GM21423 (cell line): ENCODE measurements around the gene UCK2.
"Not testable (repeated sequence)": the region's sequence is repeated elsewhere in the genome, so short reads cannot be mapped to it uniquely, and the experiment has no call there.

Source experiments
- ATAC-seq: cut with Tn5 transposase; IDR thresholded peaks from one replicate; pipeline ENCODE4 v1.9.1; 2021; ENCODE audit warnings: mild to moderate bottlenecking, moderate library complexity; ENCODE audit not compliant: unreplicated experiment

The UCK2 gene

DNA sequence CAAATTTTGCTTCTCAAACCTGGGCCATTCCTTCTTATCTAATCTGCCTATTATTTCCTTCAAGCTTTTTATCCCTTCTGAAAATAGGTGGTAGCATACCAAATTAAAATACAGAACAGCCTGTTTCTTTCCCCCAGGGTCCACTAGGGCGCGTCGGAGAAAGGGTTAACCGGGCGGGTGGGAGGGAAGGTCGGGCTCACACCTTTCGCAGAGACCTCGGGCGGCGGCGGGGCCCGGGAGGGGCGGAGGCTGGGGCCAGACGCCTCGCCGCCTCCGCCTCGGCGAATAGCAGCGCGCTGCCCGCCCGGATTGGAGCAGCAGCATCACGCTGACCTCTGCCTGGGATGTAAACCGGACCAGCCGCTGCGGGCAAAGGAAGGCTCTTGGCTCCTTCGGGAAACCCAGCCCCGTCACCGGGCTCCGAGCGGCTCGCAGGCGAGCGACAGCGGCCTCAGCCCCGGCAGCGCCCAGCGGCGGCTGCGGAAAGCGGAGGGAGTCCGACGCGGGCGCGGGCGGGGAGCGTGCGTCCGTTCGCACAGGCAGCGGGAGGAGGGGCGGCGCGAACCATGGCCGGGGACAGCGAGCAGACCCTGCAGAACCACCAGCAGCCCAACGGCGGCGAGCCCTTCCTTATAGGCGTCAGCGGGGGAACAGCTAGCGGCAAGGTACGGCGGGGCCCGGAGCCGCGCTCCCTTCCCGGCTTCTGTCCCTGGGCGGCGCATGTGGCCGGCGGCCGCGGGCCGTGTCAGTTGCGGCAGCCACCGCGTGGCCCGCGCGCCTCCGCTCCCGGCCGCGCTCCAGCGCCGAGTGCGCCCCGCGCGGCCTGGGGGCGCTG, at the start of gene UCK2:
TSS of gene UCK2 (plus strand) at position 347 of the 835 bp plus-strand sequence. CDS start at position 567, 220 bp downstream.
- peak; percentile 77 for ATAC-seq

DNA sequence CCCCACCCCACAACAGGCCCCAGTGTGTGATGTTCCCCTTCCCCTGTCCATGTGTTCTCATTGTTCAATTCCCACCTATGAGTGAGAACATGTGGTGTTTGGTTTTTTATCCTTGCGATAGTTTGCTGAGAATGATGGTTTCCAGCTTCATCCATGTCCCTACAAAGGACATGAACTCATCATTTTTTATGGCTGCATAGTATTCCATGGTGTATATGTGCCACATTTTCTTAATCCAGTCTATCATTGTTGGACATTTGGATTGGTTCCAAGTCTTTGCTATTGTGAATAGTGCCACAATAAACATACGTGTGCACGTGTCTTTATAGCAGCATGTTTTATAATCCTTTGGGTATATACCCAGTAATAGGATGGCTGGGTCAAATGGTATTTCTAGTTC, 49.2 kb upstream of the UCK2 start:
- ATAC-seq, result not testable (repeated sequence)

DNA sequence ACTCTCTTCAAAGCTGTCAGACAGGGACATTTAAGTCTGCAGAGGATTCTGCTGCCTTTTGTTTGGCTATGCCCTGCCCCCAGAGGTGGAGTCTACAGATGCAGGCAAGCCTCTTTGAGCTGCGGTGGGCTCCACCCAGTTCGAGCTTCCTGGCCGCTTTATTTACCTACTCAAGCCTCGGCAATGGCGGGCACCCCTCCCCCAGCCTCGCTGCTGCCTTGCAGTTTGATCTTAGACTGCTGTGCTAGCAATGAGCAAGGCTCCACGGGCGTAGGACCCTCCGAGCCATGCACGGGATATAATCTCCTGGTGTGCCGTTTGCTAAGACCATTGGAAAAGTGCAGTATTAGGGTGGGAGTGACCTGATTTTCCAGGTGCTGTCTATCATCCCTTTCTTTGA, 43.9 kb upstream of the UCK2 start:
- ATAC-seq, result not testable (repeated sequence)

DNA sequence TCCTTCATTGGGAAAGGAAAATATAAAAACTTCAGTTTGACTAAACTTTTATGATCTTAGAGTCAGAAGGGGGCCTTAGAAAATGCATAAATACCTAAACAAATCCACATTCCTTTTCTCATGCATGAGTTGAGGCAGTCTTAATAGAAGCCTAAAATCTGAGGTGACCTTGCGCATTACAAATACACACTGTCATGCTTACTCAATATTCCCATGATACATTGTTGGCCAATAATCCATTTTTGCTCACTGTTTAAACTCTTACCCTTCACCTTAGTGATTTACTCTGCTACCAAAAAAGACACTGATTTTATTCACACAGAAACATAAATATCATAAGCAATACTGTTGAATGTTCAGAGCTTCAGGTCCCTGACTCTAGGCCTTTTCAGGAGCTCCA, 39.7 kb upstream of the UCK2 start:
- no peak for ATAC-seq

DNA sequence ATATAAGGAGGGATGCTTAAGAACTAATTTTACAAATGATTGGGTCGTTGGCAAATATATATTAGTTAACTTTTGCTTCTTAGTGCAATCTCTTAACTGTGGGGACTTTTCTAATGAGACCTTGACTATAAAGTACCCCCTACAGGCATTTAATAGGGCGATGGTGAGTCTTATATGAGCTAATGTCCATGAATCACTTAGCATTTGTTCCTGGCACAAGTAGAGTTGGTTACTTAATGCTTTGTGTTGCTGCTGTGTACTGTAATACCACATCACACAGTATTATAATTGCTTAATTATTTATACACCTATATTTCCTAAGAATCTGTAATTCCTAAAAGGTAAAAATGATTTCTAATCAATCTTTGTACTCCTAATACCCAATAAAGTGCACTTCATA, 33.5 kb upstream of the UCK2 start:
- ATAC-seq, result no peak

DNA sequence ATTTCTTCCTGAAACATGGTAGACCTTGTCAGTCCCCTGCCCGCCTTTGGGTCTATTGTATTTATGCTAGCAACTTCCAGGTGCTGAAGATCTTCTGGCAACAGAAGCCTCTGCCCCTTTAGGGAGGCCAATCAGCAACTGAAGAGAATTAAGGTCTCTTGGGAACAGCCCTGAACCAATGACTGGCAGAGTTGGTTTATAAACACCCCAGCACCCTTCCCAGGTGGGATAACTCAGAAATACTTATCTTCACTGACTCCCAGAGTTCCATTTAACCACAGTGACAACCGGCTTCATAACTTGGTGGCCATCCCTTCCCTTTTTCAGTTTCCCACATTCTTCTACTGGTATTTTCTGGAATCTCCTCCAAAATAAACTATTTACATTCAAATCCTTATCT, 31.5 kb upstream of the UCK2 start:
- ATAC-seq, result no peak

DNA sequence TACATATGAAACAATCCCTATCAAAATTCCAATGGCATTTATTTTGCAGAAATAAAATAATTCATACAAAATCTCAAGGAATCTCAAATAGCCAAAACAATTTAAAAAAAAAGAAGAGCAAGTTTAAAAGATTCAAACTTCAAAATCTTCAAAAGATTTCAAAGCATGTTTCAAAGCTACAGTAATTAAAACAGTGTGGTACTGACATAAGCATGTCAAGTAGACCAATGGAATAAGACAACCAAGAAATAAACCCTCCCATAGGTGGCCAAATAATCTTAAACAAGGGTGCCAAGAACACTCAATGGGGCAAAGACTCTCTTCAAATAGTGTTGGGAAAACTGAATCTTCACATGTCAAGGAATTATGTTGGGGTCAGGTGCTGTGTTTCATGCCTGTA, 28.0 kb upstream of the UCK2 start:
- ATAC-seq, result no peak

DNA sequence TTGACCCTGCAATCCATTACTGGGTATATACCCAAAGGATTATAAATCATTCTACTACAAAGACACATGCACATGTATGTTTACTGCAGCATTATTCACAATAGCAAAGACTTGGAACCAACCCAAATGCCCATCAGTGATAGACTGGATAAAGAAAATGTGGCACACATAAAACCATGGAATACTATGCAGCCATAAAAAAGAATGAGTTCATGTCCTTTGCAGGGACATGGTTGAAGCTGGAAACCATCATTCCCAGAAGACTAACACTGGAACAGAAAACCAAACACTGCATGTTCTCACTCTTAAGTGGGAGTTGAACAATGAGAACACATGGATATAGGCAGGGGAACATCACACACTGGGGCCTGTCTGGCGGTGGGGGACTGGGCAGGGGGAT, 22.9 kb upstream of the UCK2 start:
- not testable (repeated sequence) for ATAC-seq

DNA sequence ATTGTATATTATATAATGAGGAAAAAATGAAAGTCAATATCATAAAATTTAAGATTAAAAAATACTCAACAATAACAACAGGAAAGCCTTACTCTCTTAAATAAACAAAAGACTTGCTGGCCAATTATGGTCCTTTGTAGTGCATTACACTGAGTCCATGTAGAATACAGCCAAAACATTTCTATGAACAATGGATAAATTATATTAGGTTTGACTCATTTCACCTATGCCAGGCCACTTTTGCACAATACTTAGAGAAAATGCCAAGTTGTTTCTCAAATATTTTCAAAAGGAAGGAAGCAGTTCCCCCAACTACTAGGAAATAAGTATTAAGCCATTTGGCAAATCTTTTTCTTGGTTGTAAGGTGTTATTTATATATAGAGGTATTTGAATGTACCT, 19.8 kb upstream of the UCK2 start:
- ATAC-seq, result no peak

DNA sequence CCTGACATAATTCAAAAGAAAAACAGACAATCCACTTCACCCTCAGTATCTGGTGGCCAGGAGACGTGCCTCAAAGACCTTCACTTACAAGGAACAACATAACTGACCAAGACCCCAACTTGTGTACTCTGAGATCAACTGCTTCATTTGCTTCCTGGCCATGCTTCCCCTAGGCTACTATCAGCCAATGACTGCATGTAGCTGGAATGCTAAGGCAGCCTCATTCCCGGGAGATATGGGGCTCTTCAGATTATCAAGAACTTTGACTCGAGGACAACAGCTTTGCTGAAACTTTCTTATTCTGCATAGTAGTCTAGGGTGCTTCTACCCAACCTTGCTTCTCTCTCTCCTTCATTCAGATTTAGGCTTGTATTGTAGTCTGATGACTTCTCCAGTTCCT, 11.7 kb upstream of the UCK2 start:
- ATAC-seq, result no peak

DNA sequence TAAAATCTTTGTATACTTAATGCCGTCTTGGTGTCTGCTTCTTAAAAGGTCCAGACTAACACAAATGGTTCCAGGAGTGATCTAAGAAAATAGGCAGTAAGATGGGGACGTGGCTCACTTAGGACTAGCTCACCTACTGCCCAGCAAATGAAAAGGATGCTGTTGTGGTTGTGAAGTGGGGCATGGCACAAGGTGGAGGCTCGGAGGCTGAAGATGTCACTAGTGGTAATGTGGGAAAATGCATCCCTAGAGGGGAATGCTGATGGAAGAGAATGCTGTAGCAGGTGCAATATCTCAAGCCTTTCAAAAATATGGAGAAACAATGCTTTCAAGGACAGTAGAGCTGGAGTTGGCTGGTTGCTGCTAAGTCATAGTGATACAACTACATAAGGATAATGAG, 11.3 kb upstream of the UCK2 start:
- ATAC-seq, result no peak

DNA sequence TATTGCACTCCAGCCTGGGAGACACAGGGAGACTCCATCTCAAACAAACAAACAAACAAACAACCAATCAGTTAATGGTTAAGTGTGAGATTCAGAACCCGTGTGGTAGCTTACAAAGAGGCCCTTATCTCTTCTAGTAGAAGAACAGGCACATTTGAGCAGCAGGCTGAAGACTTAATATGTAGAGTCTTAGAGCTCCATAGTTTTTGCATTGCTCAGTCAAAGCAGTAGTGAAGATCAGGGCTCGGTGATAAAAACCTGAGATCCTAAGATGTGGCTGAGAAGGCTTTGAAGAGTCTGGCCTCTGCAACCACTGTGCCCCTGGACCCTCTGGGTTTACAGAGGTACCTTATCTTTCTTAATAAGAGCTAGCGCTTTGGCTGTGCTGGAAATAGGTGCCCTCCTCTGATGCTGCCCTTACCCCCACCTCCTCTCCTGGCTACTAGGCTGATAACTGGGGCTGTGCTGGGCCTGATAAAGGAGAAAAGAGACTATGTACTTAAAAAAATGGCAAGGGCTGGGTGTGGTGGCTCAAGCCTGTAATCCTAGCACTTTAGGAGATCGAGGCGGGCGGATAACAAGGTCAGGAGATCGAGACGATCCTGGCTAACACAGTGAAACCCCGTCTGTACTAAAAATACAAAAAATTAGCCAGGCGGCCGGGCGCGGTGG, 10.5 kb upstream of the UCK2 start:
- ATAC-seq, result no peak

DNA sequence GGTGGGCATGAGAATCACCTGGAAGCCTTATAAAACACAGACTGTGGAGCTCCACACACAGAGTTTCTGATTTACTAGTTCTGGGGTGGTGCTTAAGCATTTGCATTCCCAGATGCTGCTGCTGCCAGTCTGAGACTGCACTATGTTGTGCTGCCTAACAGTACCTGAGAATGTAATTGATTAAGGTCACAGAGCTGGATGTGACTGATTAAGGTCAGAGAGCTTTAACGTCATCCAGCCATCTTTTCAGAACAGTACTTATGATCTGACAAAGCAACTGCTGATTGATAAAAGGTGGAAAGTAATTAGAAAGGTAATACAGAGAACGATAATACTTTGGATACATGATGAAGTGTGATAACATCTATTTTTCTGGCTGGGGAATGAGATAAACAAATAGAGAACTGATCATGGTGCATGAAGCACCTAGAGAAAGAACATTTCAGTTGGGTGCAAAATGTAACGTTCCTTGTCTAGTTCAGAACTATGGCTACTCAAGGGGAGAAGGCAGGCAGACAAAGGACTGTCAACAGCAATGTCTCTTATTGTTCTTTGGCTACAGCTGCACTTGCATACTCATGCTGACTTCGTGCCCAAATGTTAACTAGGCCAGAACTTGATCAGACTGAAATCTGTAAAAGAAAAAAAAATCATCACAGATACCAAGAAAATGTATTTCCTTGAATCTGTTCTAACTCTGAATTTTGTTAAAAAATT, 3.7 kb upstream of the UCK2 start:
- no peak for ATAC-seq

DNA sequence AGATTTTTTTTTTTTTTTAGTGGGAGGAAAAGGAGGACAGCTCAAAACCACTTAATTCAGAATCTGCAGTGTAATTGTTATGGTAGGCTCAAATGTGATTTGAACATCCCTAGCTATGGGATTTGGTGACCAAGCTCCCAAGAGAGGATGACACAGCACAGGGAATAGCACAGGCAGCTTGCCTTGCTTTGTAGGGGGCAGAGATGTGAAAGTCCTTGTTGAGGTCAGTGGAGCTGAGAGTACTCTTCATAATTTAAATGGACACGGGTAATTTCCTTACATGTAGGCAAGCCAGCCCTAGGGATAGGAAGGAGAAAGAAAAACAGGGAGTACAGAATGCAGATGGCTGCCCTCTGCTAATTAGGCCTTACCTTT, 3.2 kb upstream of the UCK2 start:
- ATAC-seq, result no peak

DNA sequence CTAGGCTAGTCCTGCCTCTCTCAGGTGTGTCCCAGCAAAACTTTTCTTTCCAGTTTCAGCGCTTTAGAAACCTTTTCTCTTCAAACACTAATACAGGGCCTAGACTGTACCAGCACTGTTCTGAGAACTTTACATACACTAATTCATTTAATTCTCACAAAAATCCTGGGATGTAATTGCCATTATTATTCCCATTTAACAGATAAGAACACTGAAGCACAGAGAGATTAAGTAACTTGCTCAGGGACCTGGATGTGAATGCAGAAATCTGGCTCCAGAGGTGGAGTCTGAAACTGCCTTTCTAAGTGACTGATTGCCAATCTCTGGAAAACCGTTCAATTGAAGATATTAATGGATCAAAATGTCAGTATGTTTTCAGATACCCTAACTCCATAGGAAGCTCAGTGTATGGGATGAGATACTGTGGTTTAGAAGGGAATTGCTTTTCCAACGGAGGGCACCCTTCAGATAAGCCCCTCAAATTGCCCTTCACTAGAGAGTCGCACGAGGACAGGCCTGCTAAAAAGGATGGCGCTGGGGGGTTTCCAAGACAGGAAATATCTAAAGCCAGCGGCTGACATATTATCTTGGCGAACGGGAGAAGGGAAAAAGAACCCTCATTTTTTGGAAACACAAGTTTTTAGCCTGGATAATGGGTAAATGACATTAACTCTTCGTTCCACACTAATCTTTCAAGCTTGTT, 698 bp upstream of the UCK2 start:
- ATAC-seq, result no peak

DNA sequence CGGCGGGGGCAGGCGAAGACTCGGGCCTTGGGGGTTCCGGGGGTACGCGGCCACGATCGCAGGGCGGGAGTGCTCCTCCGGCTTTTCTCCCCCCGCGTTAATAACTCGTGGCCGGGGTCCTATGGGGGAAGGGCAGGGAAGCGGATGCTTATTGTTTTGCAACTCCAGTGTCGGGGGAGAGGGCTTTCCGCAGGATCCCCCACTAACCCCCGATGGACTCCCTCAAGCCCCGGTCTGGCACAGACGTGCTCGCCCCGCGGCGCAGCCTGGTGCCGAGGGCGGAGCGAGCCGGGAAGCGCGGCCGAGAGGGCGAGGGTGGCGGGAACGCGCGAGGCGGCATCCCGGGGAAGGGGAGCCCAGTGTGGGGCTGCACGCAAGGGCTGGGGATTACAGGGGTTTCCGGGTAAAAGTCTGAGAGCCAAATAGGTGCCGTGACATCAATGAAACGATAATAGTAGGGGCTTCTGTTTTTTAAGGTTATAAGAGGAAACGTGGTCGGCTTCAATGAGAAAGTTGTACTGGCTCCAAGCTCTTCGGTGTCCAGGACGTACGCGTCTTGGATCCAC, 772 bp downstream of the UCK2 start:
- ATAC-seq, result peak; percentile 27

DNA sequence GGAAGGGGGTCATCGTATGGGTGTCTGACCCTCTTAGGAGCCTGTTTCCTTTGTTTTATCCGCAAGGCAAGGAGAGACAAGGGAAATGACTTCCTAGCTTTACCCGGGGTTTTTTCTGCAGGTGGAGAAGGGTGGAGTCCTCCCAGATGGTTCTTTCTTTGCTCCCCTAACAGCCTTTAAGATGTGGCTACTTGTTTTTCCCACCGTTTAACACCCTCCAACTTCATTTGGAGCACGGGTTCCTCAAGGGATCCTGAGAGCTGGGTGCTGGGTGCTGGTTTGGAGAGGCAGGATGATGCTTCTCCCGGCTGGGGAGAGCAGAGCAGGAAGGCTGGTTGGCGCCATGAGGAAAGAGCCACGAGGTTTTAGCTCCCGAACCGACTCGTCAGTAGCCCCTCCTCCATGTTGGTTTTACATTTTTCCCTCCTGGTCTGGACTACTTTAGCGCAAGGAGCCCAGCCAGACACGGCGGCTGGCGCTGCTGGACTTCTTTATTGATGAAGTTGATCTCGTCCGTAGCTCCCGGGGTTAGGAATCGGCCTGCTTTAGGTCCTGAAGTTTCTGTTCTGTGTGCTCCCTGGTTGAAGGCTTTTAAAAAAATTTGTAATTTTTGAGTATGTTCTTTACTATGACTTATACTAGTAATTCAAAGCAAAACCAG, 1.4 kb downstream of the UCK2 start:
- ATAC-seq, result no peak

DNA sequence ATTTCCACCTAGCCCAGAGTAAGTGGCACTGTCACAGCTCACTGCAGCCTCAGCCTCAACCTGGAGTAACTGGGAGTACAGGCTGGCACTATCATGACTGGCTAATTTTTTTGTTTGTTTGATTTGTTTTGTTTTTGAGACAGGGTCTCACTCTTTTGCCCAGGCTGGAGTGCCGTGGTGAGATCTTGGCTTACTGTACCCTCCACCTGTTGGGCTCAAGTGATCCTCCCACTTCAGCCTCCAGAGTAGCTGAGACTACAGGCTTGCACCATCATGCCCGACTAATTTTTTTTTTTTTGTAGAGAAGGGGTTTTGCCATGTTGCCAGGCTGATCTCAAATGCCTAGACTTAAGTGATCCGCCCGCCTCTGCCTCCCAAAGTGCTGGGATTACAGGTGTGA, 2.5 kb downstream of the UCK2 start:
- no peak for ATAC-seq

DNA sequence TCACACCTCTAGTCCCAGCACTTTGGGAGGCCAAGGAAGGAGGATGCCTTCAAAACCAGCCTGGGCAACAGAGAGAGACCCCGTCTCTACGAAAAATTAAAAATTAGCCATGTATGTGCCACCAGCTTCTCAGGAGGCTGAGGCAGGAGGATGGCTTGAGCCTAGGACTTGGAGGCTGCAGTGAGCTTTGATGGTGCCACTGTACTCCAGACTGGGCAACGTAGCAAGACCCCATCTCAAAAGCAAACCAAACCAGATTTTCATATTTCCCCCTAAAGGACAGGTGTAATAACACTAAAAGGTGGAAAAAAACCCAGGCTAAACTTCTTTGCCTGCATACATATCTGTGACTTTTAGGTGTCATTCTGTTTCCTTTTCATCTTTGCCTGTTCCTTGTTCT, 3.7 kb downstream of the UCK2 start:
- ATAC-seq, result no peak

DNA sequence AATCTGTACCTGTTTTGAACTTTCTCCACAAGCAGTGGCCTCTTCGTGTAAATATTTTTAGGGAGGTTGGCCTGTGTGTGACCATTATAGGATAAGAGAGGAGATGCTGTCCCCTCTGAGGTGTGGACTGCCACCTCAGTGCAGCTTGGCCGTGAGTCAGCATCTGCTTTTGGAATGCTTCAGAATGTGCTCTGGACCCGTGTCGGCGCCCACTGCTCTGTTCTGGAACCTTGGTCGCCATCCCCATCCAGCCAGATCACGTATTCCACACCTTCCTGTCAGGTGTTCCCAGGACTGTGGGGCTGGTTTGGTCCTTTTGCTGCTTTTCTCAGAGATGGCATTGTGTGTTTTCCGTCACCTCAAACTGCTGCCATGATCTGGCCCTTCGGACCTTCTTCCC, 5.5 kb downstream of the UCK2 start:
- no peak for ATAC-seq
